Duodenal mucosa (tissue), 2 donors: ENCODE measurements around the gene HLA-A.
A peak's percentile ranks its signal among the peaks of the same experiment; 100 is the strongest.
"Not testable (repeated sequence)": the region's sequence is repeated elsewhere in the genome, so short reads cannot be mapped to it uniquely, and the experiment has no call there.

Experiments
- H3K27ac ChIP-seq: one replicate; pipeline ENCODE4 v1.7.0; 2013; ENCODE audit warnings: low read depth, low read length
- H3K27me3 ChIP-seq, 2 donors: one replicate each; pipeline ENCODE4 v1.7.0; 2013; ENCODE audit warnings: low read length in 2 of 2, control low read depth in 1 of 2; ENCODE audit not compliant: insufficient read depth in 2 of 2, control insufficient read depth in 1 of 2
- H3K36me3 ChIP-seq, 2 donors: one replicate each; pipeline ENCODE4 v1.7.0; 2013; ENCODE audit warnings: low read length in 2 of 2, control low read depth in 1 of 2; ENCODE audit not compliant: insufficient read depth in 2 of 2, control insufficient read depth in 1 of 2
- H3K4me1 ChIP-seq, 2 donors: one replicate each; pipeline ENCODE4 v1.7.0; 2013; ENCODE audit warnings: low read length in 2 of 2, control low read depth in 1 of 2; ENCODE audit not compliant: insufficient read depth in 2 of 2, control insufficient read depth in 1 of 2
- H3K4me3 ChIP-seq, 2 donors: one replicate each; pipeline ENCODE4 v1.7.0; 2013; ENCODE audit warnings: low read length in 2 of 2, low read depth in 1 of 2
- H3K9ac ChIP-seq, 2 donors: one replicate each; pipeline ENCODE4 v1.7.0; 2013; ENCODE audit warnings: low read length in 2 of 2, low read depth in 1 of 2
- H3K9me3 ChIP-seq, 2 donors: one replicate each; pipeline ENCODE4 v1.7.0; 2013; ENCODE audit warnings: low read length in 2 of 2, control low read depth in 1 of 2; ENCODE audit not compliant: control insufficient read depth in 1 of 2

HLA-A gene

DNA sequence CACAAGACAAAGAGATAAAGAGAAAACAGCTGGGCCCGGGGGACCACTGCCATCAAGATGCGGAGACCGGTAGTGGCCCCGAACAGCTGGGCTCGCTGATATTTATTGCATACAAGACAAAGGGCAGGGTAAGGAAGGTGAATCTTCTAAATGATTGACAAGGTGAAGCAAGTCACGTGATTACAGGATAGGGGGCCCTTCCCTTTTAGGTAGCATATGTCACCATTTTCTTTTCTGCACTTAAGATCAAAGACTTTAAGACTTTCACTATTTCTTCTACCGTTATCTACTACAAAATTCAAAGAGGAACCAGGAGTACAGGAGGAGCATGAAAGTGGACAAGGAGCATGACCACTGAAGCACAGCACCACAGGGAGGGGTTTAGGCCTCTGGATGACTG is 12.3 kb upstream of the HLA-A start:
- H3K27ac ChIP-seq, H3K36me3 ChIP-seq, H3K9me3 ChIP-seq, H3K27me3 ChIP-seq, H3K9ac ChIP-seq, H3K4me3 ChIP-seq: not testable (repeated sequence)
- H3K4me1 ChIP-seq: peaks cover 6 to 11% of the 10 kb centered on the region in 2 donors

DNA sequence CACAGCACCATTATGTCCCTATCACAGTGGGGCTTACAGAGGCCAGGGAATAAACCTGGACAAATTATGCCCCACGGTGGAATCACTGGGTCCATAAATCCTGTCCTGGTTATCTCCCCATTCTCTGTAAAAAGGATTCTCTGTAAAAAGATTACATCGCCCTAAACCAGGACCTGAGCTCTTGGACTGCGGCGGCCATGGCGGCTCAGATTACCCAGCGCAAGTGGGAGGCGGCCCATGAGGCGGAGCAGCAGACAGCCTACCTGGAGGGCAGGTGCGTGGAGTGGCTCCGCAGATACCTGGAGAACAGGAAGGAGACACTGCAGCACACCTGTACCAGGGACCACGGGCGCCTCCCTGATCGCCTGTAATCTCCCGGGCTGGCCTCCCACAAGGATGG is 8.4 kb upstream of the HLA-A start:
- Histone ChIP-seq H3K36me3 (peaks cover 0 to 3% of the 10 kb centered on the region in 2 donors), H3K4me1 (no peaks in the 10 kb centered on the region), H3K9me3 (no peaks in the 10 kb centered on the region), H3K4me3 (no peak overlapping the region), H3K27ac (no peak overlapping the region), H3K9ac (no peak overlapping the region), H3K27me3 (no peaks in the 10 kb centered on the region)

DNA sequence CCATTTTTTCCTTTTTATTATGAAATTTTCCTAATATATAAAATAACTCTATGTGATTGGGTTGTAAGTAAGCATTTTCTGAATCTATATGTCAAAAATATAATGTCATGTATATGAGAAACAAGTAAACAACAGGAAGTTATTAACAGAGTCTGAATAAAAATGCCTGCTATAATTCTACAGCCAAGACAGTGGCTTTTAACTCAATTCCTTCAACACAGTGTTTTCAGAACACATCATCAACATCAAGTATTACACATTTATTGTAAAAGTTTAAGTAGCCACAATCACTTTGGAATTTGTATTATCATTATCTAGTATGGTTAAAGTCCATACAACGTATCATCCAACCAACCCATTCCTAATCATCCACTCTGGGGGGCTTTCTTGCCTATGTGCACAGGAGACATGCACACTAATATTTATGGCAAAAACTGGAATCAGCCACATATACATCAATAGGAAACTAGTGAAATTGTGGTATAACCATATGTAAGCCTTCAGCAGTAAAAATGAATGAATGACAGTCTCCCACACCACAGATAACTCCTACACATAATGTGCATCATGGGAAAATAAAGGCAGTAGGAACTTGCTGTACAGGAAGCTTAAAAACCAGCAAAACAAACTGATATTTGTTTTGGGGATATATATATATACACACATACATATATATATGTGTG is 6.9 kb upstream of the HLA-A start:
- no peak overlapping the region for H3K27ac ChIP-seq
- H3K27me3 ChIP-seq: no peaks in the 10 kb centered on the region
- H3K36me3 ChIP-seq: peaks cover 0 to 3% of the 10 kb centered on the region in 2 donors
- H3K9ac ChIP-seq: no peak overlapping the region
- H3K4me1 ChIP-seq: no peaks in the 10 kb centered on the region
- no peaks in the 10 kb centered on the region for H3K9me3 ChIP-seq
- no peak overlapping the region for H3K4me3 ChIP-seq

DNA sequence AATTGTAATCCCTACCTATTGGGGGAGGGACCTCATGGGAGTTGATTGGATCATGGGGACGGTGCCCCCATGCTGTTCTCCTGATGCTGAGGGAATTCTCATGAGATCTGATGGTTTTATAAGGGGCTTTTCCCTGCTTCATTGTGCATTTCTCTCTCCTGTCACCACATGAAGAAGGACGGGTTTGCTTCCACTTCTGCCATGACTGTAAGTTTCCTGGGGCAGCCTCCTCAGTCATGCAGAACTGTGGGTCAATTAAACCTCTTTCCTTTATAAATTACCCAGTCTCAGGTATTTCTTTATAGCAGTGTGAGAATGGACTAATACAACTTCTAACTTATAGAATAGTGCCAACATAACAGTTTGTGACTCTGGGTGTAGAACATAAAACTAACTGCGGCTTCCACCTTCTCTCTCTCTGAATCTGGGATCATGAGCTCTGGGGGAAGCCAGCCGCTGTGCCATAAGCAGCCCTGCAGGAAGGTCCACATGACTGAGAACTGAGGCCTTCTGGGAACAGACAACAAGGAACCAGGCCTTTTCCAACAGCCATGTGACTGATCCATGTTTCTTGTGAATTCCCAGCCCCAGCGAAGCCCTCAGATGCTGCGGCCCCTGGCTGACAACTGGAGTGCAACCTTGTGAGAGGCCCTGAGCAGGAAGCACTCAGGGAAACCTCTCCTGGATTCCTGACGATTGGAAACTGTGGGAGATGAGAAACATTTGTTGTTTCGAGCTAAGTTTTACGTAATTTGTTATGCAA is 3.4 kb upstream of the HLA-A start:
- Histone ChIP-seq H3K36me3 (peaks cover 5 to 7% of the 10 kb centered on the region in 2 donors), H3K27ac (no peak overlapping the region)

DNA sequence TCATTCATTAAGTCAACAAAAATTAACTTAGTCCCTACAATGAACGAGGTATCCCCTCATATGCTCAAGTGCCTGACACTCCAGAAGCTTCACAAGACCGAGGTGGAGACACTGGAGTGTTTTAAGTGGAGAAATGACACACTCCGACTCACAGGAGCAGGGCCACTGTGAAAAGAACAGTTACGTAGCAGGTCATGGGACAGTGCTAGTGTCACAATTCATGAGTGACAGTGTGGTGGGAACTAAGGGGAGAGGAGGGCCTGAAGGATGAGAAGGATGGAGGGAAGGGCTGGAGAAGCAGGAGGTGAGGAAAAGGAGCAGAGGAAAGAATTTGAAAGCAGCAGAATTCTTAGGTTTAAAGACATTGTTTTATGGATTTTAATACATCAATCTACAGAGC is 1.3 kb upstream of the HLA-A start:
- H3K27ac ChIP-seq: no peak overlapping the region
- no peak overlapping the region for H3K4me3 ChIP-seq
- H3K4me1 ChIP-seq: peaks cover 21 to 27% of the 10 kb centered on the region in 2 donors
- no peaks in the 10 kb centered on the region for H3K9me3 ChIP-seq
- H3K27me3 ChIP-seq: no peaks in the 10 kb centered on the region
- peaks cover 13% of the 10 kb centered on the region in 2 donors for H3K36me3 ChIP-seq
- H3K9ac ChIP-seq: no peak overlapping the region

More for the DNA sequence above, 3.4 kb upstream of the HLA-A start:
- Histone ChIP-seq H3K27me3 (no peaks in the 10 kb centered on the region), H3K9ac (no peak overlapping the region), H3K4me1 (peaks cover 11% of the 10 kb centered on the region in 2 donors), H3K9me3 (no peaks in the 10 kb centered on the region), H3K4me3 (no peak overlapping the region)

DNA sequence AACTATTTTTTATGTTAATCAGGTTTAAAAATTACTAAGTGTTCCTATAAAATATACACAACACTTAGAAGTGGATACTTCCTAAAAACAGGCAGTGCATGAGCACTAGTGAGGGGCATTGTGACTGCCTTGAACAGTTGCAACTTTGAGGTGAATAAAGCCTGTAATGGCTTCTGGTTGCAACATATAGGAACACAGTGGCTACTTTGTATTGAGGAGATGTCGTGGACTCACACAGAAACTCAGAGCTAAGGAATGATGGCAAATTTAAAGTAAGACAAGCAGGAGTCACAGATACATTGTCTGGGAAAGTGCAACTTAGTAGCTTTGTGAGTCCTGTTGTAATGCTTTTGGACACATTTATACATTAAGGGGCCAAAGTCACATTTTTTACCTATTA is 861 bp upstream of the HLA-A start:
- Histone ChIP-seq H3K9ac (peak overlapping the region; percentile 90 to 92), H3K4me1 (peaks cover 21 to 27% of the 10 kb centered on the region in 2 donors), H3K36me3 (peaks cover 13 to 16% of the 10 kb centered on the region in 2 donors), H3K27ac (peak overlapping the region; percentile 89), H3K4me3 (peak overlapping the region; percentile 81 to 85), H3K9me3 (no peaks in the 10 kb centered on the region), H3K27me3 (no peaks in the 10 kb centered on the region)

DNA sequence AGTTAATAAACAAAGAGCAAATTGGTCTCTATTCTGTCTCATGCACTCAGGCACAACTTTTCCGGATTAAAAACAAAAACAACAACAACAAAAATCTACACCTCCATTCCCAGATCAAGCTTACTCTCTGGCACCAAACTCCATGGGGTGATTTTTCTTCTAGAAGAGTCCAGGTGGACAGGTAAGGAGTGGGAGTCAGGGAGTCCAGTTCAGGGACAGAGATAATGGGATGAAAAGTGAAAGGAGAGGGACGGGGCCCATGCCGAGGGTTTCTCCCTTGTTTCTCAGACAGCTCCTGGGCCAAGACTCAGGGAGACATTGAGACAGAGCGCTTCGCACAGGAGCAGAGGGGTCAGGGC is 437 bp upstream of the HLA-A start:
- Histone ChIP-seq H3K9me3 (no peaks in the 10 kb centered on the region), H3K27ac (peak overlapping the region; percentile 89), H3K9ac (peak overlapping the region; percentile 90 to 92), H3K4me1 (peaks cover 21 to 27% of the 10 kb centered on the region in 2 donors), H3K4me3 (peak overlapping the region; percentile 81 to 85), H3K36me3 (peaks cover 15 to 17% of the 10 kb centered on the region in 2 donors), H3K27me3 (no peaks in the 10 kb centered on the region)

DNA sequence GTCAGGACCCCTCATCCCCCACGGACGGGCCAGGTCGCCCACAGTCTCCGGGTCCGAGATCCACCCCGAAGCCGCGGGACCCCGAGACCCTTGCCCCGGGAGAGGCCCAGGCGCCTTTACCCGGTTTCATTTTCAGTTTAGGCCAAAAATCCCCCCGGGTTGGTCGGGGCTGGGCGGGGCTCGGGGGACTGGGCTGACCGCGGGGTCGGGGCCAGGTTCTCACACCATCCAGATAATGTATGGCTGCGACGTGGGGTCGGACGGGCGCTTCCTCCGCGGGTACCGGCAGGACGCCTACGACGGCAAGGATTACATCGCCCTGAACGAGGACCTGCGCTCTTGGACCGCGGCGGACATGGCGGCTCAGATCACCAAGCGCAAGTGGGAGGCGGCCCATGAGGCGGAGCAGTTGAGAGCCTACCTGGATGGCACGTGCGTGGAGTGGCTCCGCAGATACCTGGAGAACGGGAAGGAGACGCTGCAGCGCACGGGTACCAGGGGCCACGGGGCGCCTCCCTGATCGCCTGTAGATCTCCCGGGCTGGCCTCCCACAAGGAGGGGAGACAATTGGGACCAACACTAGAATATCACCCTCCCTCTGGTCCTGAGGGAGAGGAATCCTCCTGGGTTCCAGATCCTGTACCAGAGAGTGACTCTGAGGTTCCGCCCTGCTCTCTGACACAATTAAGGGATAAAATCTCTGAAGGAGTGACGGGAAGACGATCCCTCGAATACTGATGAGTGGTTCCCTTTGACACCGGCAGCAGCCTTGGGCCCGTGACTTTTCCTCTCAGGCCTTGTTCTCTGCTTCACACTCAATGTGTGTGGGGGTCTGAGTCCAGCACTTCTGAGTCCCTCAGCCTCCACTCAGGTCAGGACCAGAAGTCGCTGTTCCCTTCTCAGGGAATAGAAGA is 978 bp downstream of the HLA-A start:
- Histone ChIP-seq H3K4me1 (peaks cover 21 to 27% of the 10 kb centered on the region in 2 donors), H3K27me3 (no peaks in the 10 kb centered on the region), H3K9ac (peak overlapping the region; percentile 90 to 92), H3K27ac (peak overlapping the region; percentile 93), H3K4me3 (peak overlapping the region; percentile 81 to 85), H3K36me3 (peaks cover 17 to 27% of the 10 kb centered on the region in 2 donors), H3K9me3 (no peaks in the 10 kb centered on the region)

DNA sequence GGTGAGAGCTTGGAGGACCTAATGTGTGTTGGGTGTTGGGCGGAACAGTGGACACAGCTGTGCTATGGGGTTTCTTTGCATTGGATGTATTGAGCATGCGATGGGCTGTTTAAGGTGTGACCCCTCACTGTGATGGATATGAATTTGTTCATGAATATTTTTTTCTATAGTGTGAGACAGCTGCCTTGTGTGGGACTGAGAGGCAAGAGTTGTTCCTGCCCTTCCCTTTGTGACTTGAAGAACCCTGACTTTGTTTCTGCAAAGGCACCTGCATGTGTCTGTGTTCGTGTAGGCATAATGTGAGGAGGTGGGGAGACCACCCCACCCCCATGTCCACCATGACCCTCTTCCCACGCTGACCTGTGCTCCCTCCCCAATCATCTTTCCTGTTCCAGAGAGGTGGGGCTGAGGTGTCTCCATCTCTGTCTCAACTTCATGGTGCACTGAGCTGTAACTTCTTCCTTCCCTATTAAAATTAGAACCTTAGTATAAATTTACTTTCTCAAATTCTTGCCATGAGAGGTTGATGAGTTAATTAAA is 3.0 kb downstream of the HLA-A start:
- H3K9me3 ChIP-seq: no peaks in the 10 kb centered on the region
- peak overlapping the region in 1 of 2 donors; percentile 85 for H3K4me3 ChIP-seq

More for the DNA sequence above, 3.0 kb downstream of the HLA-A start:
- Histone ChIP-seq H3K27ac (no peak overlapping the region), H3K9ac (peak overlapping the region in 1 of 2 donors; percentile 24), H3K27me3 (no peaks in the 10 kb centered on the region), H3K36me3 (peaks cover 17 to 29% of the 10 kb centered on the region in 2 donors), H3K4me1 (peaks cover 21 to 27% of the 10 kb centered on the region in 2 donors)
